Cortex of kidney (tissue), 1 donor: Measurements from ENCODE around the gene RFWD3.
"Not testable (repeated sequence)": the region's sequence is repeated elsewhere in the genome, so short reads cannot be mapped to it uniquely, and the experiment has no call there.

Experiments
- DNase-seq: peaks from one replicate; lab custom pipeline; 2025; lab: John Stamatoyannopoulos, UW

RFWD3 gene, protein sequence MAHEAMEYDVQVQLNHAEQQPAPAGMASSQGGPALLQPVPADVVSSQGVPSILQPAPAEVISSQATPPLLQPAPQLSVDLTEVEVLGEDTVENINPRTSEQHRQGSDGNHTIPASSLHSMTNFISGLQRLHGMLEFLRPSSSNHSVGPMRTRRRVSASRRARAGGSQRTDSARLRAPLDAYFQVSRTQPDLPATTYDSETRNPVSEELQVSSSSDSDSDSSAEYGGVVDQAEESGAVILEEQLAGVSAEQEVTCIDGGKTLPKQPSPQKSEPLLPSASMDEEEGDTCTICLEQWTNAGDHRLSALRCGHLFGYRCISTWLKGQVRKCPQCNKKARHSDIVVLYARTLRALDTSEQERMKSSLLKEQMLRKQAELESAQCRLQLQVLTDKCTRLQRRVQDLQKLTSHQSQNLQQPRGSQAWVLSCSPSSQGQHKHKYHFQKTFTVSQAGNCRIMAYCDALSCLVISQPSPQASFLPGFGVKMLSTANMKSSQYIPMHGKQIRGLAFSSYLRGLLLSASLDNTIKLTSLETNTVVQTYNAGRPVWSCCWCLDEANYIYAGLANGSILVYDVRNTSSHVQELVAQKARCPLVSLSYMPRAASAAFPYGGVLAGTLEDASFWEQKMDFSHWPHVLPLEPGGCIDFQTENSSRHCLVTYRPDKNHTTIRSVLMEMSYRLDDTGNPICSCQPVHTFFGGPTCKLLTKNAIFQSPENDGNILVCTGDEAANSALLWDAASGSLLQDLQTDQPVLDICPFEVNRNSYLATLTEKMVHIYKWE

DNA sequence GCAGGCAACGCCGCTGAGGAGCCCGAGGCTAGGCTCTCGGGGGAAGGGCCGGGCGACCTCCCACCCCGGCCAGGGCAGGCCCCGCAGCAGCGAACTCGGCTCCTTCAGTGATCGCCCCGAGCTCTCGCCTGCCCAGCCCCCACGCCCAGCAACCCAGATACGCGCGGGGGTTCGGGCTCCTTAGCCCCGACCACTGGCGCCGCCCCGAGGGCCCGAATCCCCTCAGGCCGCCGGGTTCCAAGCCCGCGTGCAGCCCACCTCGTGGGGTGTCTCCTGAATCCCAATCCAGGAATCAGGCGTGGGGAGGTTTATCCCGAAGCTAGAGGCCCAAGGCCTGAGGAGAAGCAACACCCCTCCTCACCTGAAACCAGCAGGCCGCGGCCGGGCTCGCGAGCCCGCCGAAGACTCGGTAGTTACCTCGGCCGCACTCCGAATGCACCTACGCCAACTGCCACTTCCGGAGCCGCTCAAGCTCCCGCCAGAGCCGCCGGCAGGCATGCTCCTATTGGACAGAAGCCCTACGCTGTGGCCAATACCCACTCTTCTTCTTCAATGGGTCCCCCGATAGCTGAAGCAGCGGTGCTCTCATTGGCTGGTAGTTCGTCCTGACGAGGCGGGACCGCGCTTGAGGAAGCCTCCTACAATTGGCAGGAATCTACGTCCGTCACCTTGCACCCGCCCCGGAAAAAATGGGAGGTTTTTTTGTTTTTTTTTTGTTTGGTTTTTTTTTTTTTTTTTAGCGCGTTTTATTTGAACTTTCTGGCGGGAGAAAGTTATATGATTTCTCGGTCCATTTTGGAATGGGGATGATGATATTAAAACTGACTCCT is at the start of gene RFWD3:
RFWD3 (minus strand) TSS at position 453 of the 830 bp plus-strand sequence. CDS start 5,428 bp downstream, outside the sequence.
- DNase-seq: no peak

- DNase-seq: no peak
Measured at GRCh38 chr16:74716355-74716754, 49.7 kb upstream of the RFWD3 start.

GRCh38 chr16:74713876-74714275 is 47.2 kb upstream of the RFWD3 start:
- no peak for DNase-seq

- no peak for DNase-seq
Measured at GRCh38 chr16:74713325-74713724, 46.6 kb upstream of the RFWD3 start.

- DNase-seq: no peak
Measured at GRCh38 chr16:74711938-74712337, 45.3 kb upstream of the RFWD3 start.

- no peak for DNase-seq
Measured at GRCh38 chr16:74710401-74710800, 43.7 kb upstream of the RFWD3 start.

DNA sequence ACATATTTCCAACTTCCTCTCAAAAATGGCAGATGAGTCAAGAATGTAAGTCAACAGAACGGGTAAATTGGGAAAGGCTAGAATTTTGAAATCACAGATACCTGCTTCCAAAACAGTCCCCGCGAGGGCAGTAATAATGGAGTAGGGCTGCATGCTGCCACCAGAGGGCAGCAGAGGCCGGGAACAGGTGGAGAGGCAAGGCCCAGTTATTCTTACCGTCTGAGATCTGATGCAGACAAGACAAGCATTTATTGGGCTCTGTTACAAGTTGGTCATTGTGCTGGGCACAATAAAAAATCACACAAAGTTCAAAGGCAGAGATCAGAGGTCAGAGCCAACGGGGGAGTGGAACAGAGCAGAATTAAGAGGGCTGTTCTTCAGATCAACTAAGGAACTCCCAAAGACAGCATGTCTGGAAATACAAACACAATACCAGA is 42.8 kb upstream of the RFWD3 start:
- DNase-seq: no peak

DNA sequence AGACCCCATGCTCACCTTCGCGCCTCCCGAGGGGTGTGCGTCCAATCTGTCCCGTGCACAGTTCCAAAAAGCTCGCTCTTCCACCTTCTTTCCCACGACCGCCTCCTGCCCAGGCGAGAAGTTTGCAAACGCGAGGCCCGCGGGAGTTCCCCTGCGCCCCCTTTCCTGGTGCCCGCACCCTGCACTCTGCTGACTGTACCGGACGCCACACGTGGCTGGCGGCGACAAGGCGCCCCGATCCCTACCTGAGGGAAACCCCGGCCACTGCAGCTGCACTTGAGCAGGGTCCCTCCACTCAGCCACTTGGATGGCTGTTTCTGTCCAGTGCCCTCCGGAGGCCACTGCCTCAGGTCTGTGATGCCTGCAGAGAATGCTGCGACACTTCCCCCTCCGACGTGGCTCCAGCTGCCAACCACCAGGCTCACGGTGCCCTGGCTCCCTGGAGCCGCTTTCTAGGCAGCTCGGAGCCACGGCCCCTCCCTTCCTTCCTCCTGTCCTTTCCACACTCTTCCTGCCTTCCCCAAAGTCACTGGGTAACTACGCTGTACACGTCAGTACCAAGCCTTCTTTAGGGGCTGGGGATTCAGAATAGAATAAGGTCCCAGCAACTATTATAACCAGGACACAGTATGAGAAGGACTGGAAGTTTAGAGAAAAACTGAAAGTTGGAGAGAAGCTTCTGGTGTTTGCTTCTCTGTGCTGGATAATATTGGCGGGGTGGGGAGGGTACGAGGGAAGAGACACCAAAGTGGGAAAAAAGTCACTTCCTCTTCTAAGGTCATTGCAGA is 34.0 kb upstream of the RFWD3 start, which contains the start of gene MLKL:
MLKL (minus strand) TSS at position 425 of the 788 bp plus-strand sequence. CDS start 5,105 bp downstream, outside the sequence.
- DNase-seq: no peak

DNA sequence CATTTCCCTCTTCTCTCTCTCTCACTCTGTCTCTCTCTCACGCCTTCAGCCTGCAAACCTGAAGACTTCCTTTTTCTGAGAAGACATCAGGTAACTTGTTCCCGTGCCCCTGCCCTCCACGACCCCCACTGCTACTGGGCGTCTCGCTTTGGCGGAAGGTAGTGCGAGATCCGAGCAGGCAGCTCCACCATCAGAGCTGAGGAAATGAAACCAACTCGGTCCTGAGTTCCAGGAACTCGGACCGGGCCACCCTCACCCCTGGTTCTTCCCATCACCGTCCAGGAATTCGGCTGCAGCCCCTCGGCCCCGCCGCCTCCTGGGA is 33.4 kb upstream of the RFWD3 start:
- no peak for DNase-seq

DNA sequence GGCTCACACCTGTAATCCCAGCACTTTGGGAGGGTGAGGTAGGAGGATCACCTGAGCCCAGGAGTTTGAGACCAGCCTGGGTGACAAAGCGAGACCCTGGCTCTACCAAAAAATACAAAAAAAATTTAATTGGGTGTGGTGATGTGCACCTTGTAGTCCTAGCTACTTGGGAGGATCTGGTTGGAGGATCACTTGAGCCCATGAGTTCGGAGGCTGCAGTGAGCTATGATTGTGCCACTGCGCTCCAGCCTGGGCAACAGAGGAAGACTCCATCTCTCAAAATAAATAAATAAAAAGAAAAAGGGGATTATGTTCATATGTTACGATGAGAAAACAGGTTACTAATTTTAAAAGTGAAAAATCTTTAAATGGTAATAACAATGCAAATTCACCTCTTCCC is 33.0 kb upstream of the RFWD3 start:
- DNase-seq: no peak

DNA sequence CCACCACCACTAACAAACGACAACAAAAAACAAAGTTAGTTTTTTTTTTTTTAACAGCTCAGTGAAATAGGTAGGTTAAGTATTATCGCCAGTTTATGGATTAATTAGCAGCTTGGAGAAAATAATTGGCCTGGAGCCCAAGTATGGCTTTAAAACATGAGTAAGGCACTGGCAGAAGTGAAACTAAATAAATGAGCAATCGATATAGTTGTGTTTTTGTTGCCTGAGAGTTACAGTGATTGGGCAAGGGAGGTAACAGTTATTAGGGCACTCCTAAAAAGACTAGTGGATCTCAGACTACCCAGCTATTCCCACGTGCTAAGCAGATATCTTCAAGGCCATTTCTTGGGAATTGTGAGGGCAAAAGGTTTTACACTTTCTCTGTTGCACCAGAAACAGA is 31.5 kb upstream of the RFWD3 start:
- DNase-seq: no peak

DNA sequence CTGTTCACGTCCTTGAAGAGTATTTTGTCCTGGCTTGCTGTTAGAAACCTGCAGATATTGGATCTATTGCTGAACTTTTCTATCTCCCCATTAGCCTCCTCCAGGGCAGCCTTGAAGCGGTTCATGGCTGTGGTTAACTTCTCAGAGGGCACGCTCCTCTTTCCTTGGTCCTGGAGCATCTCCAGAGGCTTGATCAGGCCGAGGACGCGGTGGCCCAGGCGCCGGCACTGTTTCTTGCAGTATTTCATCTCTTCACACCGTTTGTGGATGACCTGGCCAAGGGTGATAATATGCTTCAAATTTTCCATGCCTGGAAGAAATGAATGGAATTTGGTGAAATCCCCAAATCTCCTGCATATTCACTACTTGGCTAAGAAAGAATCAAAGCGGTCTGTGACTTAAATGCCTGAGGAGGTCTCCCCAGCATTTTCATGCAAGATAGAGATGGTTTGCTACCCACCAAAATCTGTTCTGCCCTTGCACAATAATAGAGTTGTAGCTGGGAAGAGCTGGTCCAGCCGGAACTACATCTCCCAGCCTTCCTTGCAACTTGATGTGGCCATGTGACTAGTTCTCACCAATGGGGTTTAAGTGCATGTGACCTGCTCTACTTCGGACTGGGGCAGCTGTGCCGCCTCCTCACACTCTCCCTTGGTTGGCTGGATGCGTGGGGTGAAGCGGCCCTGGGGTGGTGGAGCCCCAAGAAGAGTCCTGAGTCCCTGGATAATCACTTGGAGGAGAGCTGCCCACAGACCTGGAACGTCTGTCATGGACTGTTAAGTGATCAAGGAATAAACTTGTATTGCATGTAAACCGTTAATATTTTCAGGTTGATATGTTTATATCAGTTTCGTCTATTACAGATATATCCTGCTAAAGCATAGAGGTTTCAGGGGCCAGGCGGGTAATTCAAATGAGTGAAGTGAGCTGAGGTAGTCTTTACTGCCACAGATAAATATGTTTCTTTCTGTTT is 29.1 kb upstream of the RFWD3 start:
- no peak for DNase-seq

- no peak for DNase-seq
Measured at GRCh38 chr16:74691093-74691855, 24.6 kb upstream of the RFWD3 start.

DNA sequence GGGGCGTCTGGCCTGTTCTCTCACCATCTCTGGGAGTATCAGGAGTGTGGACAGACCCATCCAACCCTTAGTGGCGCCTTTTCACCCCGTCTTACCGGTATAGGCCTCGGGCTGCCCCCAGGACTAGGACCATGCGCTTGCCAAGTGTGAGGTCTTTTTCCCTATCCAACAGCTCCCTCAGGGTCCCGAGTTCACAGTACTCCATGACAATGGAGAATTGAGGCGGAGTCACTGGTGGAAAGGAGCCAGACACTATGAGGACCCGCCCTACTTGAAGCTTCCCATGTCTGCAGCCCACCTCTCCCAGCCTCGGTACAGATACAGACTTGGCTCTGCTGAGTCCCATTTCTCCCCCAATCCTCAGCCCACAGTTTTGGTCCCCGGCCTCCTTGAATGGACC is 15.9 kb upstream of the RFWD3 start:
- no peak for DNase-seq

GRCh38 chr16:74680681-74681080 is 14.0 kb upstream of the RFWD3 start:
- DNase-seq: no peak

- DNase-seq: no peak
Measured at GRCh38 chr16:74679983-74680382, 13.3 kb upstream of the RFWD3 start.

DNA sequence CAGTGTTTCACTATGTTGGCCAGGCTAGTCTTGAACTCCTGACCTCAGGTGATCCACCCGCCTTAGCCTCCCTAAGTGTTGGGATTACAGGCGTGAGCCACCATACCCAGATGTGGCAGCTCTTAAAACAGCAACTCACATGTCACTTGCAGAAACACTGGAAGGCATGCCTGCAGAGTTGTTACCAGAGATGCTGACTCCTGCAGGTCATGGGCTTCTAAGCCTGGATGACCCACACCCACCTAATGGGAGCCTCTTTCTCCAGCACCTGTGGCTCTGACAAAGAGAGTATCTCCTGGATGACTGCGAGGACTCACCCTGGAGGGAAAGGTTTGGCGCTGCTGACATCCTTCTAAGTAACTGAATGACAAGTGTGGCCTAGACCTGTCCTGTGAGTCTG is 11.2 kb upstream of the RFWD3 start:
- DNase-seq: no peak

- DNase-seq: no peak
Measured at GRCh38 chr16:74673876-74674275, 7.2 kb upstream of the RFWD3 start.

- DNase-seq: not testable (repeated sequence)
Measured at GRCh38 chr16:74668877-74669276, 2.2 kb upstream of the RFWD3 start.
